HG02938 (cell line): ENCODE data around the gene RWDD1.
"Not testable (repeated sequence)": the region's sequence is repeated elsewhere in the genome, so short reads cannot be mapped to it uniquely, and the experiment has no call there.

Experiments
- ATAC-seq: cut with Tn5 transposase; IDR thresholded peaks from one replicate; pipeline ENCODE4 v1.9.1; 2021; ENCODE audit warnings: mild to moderate bottlenecking, moderate library complexity; ENCODE audit not compliant: unreplicated experiment

Gene RWDD1

DNA sequence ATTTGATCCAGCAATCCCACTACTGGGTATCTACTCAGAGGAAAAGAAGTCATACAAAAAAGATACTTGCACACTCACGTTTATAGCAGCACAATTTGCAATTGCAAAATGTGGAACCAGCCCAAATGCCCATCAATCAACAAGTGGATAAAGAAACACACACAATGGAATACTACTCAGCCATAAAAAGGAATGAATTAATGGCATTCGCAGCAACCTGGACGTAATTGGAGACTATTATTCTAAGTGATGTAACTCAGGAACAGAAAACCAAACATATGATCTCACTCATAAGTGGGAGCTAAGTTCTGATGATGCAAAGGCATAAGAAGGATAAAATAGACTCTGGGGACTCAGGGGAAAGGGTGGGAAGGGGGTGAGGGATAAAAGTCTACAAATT, 33.6 kb downstream of the RWDD1 start:
- not testable (repeated sequence) for ATAC-seq

GRCh38 chr6:116605935-116606334, 34.6 kb downstream of the RWDD1 start:
- no peak for ATAC-seq

GRCh38 chr6:116611056-116611455, 39.8 kb downstream of the RWDD1 start:
- ATAC-seq: no peak

- ATAC-seq: peak; percentile 99
Measured at GRCh38 chr6:116615937-116616736, 44.8 kb downstream of the RWDD1 start, which contains the start of gene RSPH4A. TSS of gene RSPH4A (plus strand) at chr6:116616479. CDS start at chr6:116616624, 145 bp downstream.

DNA sequence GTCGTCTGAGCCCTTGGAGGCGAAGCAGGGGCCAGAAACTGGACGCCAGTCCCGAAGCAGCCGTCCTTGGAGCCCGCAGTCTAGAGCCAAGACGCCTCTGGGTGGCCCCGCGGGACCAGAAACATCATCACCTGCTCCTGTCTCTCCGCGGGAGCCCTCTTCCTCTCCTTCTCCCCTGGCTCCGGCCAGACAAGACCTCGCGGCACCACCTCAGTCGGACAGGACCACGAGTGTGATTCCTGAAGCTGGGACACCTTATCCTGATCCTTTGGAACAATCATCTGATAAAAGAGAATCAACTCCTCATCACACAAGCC, 45.4 kb downstream of the RWDD1 start:
- ATAC-seq: peak; percentile 32

DNA sequence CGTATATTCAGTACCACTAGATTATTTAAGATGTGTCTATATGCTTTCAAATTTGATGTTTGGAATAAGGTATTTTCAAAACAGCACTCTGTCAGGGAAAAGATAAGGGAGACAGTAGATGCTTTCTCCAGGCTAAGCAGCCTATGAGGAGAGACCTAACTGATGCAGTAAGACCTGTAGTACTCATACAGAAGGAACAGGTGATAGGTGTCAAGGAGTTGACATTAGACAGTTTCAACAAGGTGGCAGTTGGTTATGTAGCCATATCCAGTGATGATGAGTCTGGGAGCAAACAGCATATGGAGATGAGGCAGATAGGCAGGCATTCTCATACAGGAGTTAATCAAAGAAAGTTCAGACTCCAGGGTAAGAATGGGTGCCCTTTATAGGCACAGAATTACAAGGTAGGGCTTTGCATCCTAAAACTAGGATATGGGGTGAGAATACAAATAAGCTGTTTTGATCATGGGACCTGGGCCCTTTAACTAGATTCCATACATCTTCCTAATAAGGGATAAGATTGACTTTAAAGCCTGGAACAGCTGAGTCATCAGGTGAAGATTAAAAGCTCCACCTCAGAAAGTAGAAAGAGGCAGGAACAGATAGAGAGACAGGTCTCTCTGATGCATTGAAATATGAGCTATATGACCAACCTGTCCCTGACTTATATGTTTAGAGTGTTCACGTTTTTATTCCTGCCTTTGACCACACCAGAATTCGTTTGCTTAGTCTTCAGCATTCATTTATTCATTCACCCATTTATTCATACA, 52.9 kb downstream of the RWDD1 start:
- no peak for ATAC-seq

- no peak for ATAC-seq
Measured at GRCh38 chr6:116625872-116626271, 54.6 kb downstream of the RWDD1 start.

DNA sequence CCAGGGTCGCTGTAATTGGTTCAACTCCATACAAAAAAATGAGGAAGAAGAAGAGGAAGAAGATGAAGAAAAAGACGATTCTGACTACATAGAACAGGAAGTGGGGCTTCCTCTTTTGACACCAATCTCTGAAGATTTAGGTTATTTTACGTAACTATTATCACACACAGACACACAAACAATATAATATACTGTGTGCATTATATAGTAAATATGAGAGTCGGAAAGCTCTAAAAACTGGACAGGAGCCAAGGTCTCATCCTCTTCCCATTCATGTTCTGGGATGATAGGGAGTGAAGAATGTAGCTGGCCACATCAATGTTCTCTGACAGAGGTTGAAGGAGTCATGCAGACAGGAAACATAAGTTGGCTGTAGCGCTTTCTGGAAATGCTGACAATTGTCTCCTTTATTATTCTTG, 58.3 kb downstream of the RWDD1 start:
- ATAC-seq: no peak

DNA sequence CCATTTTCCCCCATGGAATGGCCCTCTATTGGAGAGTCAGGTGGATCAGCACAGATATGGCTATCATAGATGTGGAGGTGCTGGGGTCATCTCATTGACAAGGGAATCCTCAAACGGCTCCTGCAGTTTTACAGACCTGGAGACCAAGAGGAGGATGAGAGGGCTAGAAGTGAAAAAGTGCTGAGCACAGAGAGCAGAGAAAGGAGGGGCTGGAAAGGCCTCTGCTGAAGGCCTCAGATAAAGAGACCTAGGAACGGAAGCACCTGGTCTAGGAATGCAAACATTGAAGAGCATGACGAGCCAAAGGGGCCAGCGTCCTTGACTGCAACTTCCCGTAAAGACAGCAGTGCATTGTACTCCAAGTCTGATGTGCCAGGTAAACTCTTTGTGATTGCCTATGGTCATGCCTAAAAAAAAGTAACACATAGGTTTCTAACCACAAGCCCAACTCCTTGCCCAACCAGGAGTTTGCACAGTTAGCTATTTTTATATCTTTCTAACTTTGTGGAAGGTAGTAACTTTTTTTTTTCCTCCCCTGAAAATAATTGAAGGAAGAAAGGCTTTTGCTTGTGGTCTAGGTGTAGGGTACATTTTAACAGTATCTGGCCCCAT, 60.2 kb downstream of the RWDD1 start:
- peak; percentile 70 for ATAC-seq

DNA sequence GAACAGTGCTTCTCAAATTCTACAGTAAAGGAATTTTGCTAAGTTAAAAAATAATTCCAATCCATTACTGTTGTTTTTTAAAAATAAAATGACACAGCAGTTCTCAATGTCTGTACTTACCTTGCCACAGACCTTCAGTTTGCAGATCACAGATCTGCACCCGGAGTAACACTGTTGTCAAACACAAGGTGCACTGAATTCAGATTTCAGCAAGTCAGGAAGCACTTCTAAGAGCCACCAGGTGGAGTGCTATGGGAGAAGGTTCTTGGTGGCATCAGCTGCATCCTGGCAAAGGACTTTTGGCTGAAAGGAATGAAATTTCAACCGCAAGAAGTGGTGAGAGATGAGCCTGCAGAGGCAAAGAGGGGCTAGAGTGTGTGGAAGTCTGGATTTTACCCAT, 62.4 kb downstream of the RWDD1 start:
- no peak for ATAC-seq
